ENCODE results near the gene EED. TPM values are rescaled to one million over a fixed set of nuclear protein-coding genes. Genes with fewer than 3 reads are reported as not detected.

Gene EED
- total and polyA plus RNA-seq, 2 experiments from 2014 or later, result 15.0 to 19.4 TPM

DNA sequence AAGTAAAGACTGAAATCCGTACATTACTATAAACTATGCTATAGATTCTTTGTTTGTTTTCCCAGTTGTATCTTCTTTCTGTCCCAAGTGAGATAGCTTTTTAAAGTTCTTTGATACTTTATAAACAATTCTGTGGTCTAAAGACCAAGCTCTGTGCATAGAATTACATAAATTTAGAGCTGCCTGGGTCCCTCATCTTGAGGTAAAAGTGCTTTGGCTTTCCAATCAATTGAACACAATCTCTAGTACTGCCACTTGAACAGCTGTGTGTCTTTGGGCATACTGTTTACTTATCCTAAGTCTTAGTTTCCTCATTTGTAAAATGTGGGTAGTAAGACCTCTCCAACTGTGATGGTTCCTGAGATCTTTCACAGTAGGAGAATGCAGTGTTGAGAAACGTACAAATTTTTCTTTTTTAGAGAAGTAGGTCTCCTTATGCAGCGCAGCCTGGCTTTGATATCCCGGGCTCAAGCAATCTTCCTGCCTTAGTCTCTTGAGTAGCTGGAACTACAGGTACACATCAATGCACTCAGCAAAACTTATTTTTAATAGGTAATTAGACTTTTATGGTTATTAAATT is 2.5 kb upstream of the EED start:
- Histone ChIP-seq H3K27me3 (replicated peaks; ENCODE audit: insufficient read depth) (no peaks in the 10 kb centered on the region), H3K4me2 (ENCODE audit: unreplicated experiment) (no peak overlapping the region), H3K9me2 (ENCODE audit: insufficient read depth) (no peaks in the 10 kb centered on the region), H4K20me1 (ENCODE audit: insufficient read depth) (no peaks in the 10 kb centered on the region), H3K4me1 (ENCODE audit: insufficient read depth) (peaks cover 8% of the 10 kb centered on the region), H3K9ac (no peak overlapping the region), H3F3A (ENCODE audit: insufficient read depth) (peaks cover 16% of the 10 kb centered on the region; the same call in 1 of the 2 replicates), H3K79me2 (ENCODE audit: insufficient read depth) (peaks cover 19% of the 10 kb centered on the region), H2AFZ (peak overlapping the region; percentile 12; the same call in 1 of the 2 replicates), H3K27ac (no peak overlapping the region), H3K36me3 (ENCODE audit: low read depth) (no peaks in the 10 kb centered on the region), H3K4me3 (no peak overlapping the region), H3K9me3 (ENCODE audit: low read depth) (no peaks in the 10 kb centered on the region)
- 60 to 66% methylated on average over 4 of the region's 4 CpGs for WGBS, 2 experiments (ENCODE audit: low coverage in 1 of 2, low lambda C conversion rate in 2 of 2, missing lambda C conversion rate in 2 of 2)
- TF ChIP-seq EZH2phosphoT487 (IDR thresholded peaks at IDR 0.05; ENCODE audit: insufficient read depth, low read depth), result no peak
- no peak for TF ChIP-seq EZH2 (IDR thresholded peaks at IDR 0.05; ENCODE audit: insufficient read depth, poor library complexity, severe bottlenecking)
- DNase-seq, result no peak
- in situ Hi-C loops (cut with MboI), result no loop called here

DNA sequence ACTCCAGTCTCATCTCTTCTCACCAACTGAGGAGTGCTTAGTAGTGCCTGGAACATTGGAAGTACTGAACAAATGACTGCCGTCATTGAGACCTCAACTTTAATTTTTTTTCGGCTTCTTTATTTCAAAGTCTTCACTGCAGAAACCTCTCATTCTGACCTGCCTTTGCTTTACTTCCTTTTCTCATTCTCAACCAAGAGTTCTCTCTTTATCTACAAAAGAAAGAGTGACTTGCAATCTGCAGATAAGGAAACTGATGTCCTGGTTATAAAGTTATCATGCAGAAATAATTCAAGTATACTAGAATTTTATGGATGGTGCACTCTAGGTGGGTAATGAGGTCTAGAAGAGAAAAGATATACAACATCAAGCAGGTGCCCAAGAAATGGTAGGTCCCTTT is 1.2 kb upstream of the EED start:
- Histone ChIP-seq H3K27me3 (replicated peaks; ENCODE audit: insufficient read depth) (no peaks in the 10 kb centered on the region), H3K27ac (no peak overlapping the region), H3K4me3 (no peak overlapping the region), H3K79me2 (ENCODE audit: insufficient read depth) (peaks cover 32% of the 10 kb centered on the region), H2AFZ (peak overlapping the region; percentile 98), H4K20me1 (ENCODE audit: insufficient read depth) (no peaks in the 10 kb centered on the region), H3K4me1 (ENCODE audit: insufficient read depth) (peaks cover 12% of the 10 kb centered on the region), H3F3A (ENCODE audit: insufficient read depth) (peaks cover 16% of the 10 kb centered on the region; the same call in 1 of the 2 replicates), H3K9me2 (ENCODE audit: insufficient read depth) (no peaks in the 10 kb centered on the region), H3K4me2 (ENCODE audit: unreplicated experiment) (no peak overlapping the region), H3K9ac (no peak overlapping the region), H3K36me3 (ENCODE audit: low read depth) (no peaks in the 10 kb centered on the region), H3K9me3 (ENCODE audit: low read depth) (no peaks in the 10 kb centered on the region)
- DNase-seq, result no peak
- 50 to 51% methylated on average over 2 of the region's 2 CpGs for WGBS, 2 experiments (ENCODE audit: low coverage in 1 of 2, low lambda C conversion rate in 2 of 2, missing lambda C conversion rate in 2 of 2)
- TF ChIP-seq EZH2 (IDR thresholded peaks at IDR 0.05; ENCODE audit: insufficient read depth, poor library complexity, severe bottlenecking) (no peak), EZH2phosphoT487 (IDR thresholded peaks at IDR 0.05; ENCODE audit: insufficient read depth, low read depth) (no peak)
- in situ Hi-C loops (cut with MboI), result no loop called here

GRCh38 chr11:86244063-86244521 is 461 bp upstream of the EED start:
- Histone ChIP-seq H3K27me3 (replicated peaks; ENCODE audit: insufficient read depth) (no peaks in the 10 kb centered on the region), H3K79me2 (ENCODE audit: insufficient read depth) (peaks cover 39% of the 10 kb centered on the region), H3K9me2 (ENCODE audit: insufficient read depth) (no peaks in the 10 kb centered on the region), H3F3A (ENCODE audit: insufficient read depth) (peaks cover 16% of the 10 kb centered on the region; the same call in 1 of the 2 replicates), H3K4me2 (ENCODE audit: unreplicated experiment) (peak overlapping the region; percentile 89), H3K4me1 (ENCODE audit: insufficient read depth) (peaks cover 12% of the 10 kb centered on the region), H4K20me1 (ENCODE audit: insufficient read depth) (no peaks in the 10 kb centered on the region), H3K4me3 (peak overlapping the region; percentile 99), H3K36me3 (ENCODE audit: low read depth) (no peaks in the 10 kb centered on the region), H3K27ac (peak overlapping the region; percentile 98), H3K9me3 (ENCODE audit: low read depth) (no peaks in the 10 kb centered on the region), H2AFZ (peak overlapping the region; percentile 98), H3K9ac (peak overlapping the region; percentile 98)
- TF ChIP-seq EZH2phosphoT487 (IDR thresholded peaks at IDR 0.05; ENCODE audit: insufficient read depth, low read depth), result no peak
- TF ChIP-seq EZH2 (IDR thresholded peaks at IDR 0.05; ENCODE audit: insufficient read depth, poor library complexity, severe bottlenecking), result no peak
- 3% methylated on average over 18 of the region's 18 CpGs for WGBS, 2 experiments (ENCODE audit: low coverage in 1 of 2, low lambda C conversion rate in 2 of 2, missing lambda C conversion rate in 2 of 2)
- DNase-seq, result peak; percentile 95
- in situ Hi-C loops (cut with MboI), result no loop called here

GRCh38 chr11:86245369-86246292 is 1.1 kb downstream of the EED start:
- TF ChIP-seq EZH2 (IDR thresholded peaks at IDR 0.05; ENCODE audit: insufficient read depth, poor library complexity, severe bottlenecking) (no peak), EZH2phosphoT487 (IDR thresholded peaks at IDR 0.05; ENCODE audit: insufficient read depth, low read depth) (no peak)
- H3K4me2 ChIP-seq (ENCODE audit: unreplicated experiment), result peak overlapping the region; percentile 84
- 1 to 3% methylated on average over 38 of the region's 38 CpGs for WGBS, 2 experiments (ENCODE audit: low coverage in 1 of 2, low lambda C conversion rate in 2 of 2, missing lambda C conversion rate in 2 of 2)
- H3K4me1 ChIP-seq (ENCODE audit: insufficient read depth), result peaks cover 27% of the 10 kb centered on the region
- in situ Hi-C loops (cut with MboI), result no loop called here
- no peaks in the 10 kb centered on the region for H3K27me3 ChIP-seq (replicated peaks; ENCODE audit: insufficient read depth)
- peak overlapping the region; percentile 98 for H3K9ac ChIP-seq
- no peaks in the 10 kb centered on the region for H3K9me2 ChIP-seq (ENCODE audit: insufficient read depth)
- peaks cover 16% of the 10 kb centered on the region; the same call in 1 of the 2 replicates for H3F3A ChIP-seq (ENCODE audit: insufficient read depth)
- no peaks in the 10 kb centered on the region for H3K36me3 ChIP-seq (ENCODE audit: low read depth)
- H3K79me2 ChIP-seq (ENCODE audit: insufficient read depth), result peaks cover 55% of the 10 kb centered on the region
- H3K9me3 ChIP-seq (ENCODE audit: low read depth), result no peaks in the 10 kb centered on the region
- H4K20me1 ChIP-seq (ENCODE audit: insufficient read depth), result no peaks in the 10 kb centered on the region
- peak overlapping the region; percentile 99 for H3K4me3 ChIP-seq
- DNase-seq, result peak; percentile 55
- peak overlapping the region; percentile 98 for H2AFZ ChIP-seq
- peak overlapping the region; percentile 98 for H3K27ac ChIP-seq

Measured in GM23248 (cell line).